Measurements from ENCODE around the gene CCDC191. TPM values are rescaled to one million over a fixed set of nuclear protein-coding genes. Genes with fewer than 3 reads are reported as not detected.

CCDC191 gene
- polyA plus RNA-seq, 2 of the 4 experiments (the other 2 are of a cell fraction): 2.5 to 5.0 TPM

DNA sequence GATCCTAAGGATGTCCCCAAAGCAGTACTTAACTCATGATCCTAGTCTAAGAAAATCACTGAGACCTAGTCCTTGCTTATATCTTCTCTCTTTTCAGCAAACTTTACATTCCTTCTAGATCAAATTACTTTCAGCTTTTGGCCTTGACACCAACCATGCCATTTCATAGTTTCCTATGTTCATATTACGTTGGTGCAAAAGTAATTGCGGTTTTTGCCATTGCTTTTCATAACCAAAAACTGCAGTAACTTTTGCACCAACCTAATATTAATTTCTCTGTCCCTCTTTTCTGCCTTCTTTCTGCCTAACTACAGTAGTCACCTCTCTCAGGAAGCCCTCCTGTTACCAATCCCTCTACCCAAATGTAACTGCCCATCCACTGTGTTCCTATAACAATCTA lies 36.8 kb downstream of the CCDC191 start:
- Histone ChIP-seq H3K27ac (no peak overlapping the region), H3K4me1 (no peaks in the 10 kb centered on the region), H3K9me3 (no peaks in the 10 kb centered on the region), H3K4me3 (no peak overlapping the region), H3K4me2 (no peak overlapping the region)
- DNase-seq (ENCODE audit: low read depth in 1 of 2, low spot score in 1 of 2): no peak
- 67% methylated on average over 2 of the region's 2 CpGs for WGBS (ENCODE audit: missing lambda C conversion rate)
- ChIA-PET POLR2A (no interaction called here), CTCF (no interaction called here)
- no peak for FAIRE-seq
- TF ChIP-seq CBX2 (IDR thresholded peaks at IDR 0.05; ENCODE audit: borderline replicate concordance, low read depth): no peak
- no peak for TF ChIP-seq RFX5 (IDR thresholded peaks at IDR 0.05)
- no peak for TF ChIP-seq SREBF2 (IDR thresholded peaks at IDR 0.05)
- TF ChIP-seq HOXB13 (CRISPR knock-in tag; IDR thresholded peaks at IDR 0.05; ENCODE audit: low read depth): no peak
- TF ChIP-seq FOSB (CRISPR knock-in tag; IDR thresholded peaks at IDR 0.05): no peak
- TF ChIP-seq FOSL2 (IDR thresholded peaks at IDR 0.05): no peak
- no peak for TF ChIP-seq FOSL2 (CRISPR knock-in tag; IDR thresholded peaks at IDR 0.05)
- no peak for TF ChIP-seq PHF8 (IDR thresholded peaks at IDR 0.05; ENCODE audit: borderline replicate concordance, low read depth)
- TF ChIP-seq HDAC2 (IDR thresholded peaks at IDR 0.05): no peak
- no peak for TF ChIP-seq ZSCAN20 (CRISPR knock-in tag; IDR thresholded peaks at IDR 0.05)
- TF ChIP-seq, protein P1, sequence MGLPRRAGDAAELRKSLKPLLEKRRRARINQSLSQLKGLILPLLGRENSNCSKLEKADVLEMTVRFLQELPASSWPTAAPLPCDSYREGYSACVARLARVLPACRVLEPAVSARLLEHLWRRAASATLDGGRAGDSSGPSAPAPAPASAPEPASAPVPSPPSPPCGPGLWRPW (IDR thresholded peaks at IDR 0.05): no peak
- no peak for TF ChIP-seq TFCP2L1 (CRISPR knock-in tag; IDR thresholded peaks at IDR 0.05)
- TF ChIP-seq SMC3 (IDR thresholded peaks at IDR 0.05): no peak
- TF ChIP-seq MYC (IDR thresholded peaks at IDR 0.05; ENCODE audit: borderline replicate concordance, low read length): no peak
- TF ChIP-seq, protein P2, sequence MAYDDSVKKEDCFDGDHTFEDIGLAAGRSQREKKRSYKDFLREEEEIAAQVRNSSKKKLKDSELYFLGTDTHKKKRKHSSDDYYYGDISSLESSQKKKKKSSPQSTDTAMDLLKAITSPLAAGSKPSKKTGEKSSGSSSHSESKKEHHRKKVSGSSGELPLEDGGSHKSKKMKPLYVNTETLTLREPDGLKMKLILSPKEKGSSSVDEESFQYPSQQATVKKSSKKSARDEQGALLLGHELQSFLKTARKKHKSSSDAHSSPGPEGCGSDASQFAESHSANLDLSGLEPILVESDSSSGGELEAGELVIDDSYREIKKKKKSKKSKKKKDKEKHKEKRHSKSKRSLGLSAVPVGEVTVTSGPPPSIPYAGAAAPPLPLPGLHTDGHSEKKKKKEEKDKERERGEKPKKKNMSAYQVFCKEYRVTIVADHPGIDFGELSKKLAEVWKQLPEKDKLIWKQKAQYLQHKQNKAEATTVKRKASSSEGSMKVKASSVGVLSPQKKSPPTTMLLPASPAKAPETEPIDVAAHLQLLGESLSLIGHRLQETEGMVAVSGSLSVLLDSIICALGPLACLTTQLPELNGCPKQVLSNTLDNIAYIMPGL (CRISPR knock-in tag; IDR thresholded peaks at IDR 0.05; ENCODE audit: borderline replicate concordance): no peak
- TF ChIP-seq, protein P3, sequence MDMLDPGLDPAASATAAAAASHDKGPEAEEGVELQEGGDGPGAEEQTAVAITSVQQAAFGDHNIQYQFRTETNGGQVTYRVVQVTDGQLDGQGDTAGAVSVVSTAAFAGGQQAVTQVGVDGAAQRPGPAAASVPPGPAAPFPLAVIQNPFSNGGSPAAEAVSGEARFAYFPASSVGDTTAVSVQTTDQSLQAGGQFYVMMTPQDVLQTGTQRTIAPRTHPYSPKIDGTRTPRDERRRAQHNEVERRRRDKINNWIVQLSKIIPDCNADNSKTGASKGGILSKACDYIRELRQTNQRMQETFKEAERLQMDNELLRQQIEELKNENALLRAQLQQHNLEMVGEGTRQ (IDR thresholded peaks at IDR 0.05): no peak
- no peak for ATAC-seq

DNA sequence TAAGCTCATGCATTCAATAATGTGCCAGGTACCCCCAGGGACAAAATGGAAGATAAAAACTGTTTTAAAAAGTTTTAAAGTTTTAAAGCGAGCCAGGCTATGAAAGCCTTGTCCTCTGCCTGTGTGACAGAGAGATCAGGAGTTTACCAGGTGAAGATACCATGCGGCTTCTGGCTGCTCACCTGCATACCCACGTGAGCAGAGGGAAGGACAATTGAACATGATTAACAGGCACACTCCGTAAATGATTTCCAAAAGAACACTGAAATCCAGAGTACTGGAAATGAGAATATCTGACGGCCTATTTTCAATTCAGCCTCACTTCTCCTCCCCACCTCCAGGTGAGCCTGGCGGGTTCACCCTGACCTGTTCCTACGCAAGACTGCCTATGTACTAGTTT lies 42.1 kb downstream of the CCDC191 start:
- CTCF ChIA-PET: no interaction called here

More for the DNA sequence above, 42.1 kb downstream of the CCDC191 start:
- no peak for ATAC-seq
- no peak for FAIRE-seq
- H3K27ac ChIP-seq: no peak overlapping the region
- WGBS (ENCODE audit: missing lambda C conversion rate): 81% methylated on average over 7 of the region's 7 CpGs
- no peak overlapping the region for H3K4me2 ChIP-seq
- H3K9me3 ChIP-seq: no peaks in the 10 kb centered on the region
- TF ChIP-seq HOXB13 (CRISPR knock-in tag; IDR thresholded peaks at IDR 0.05; ENCODE audit: low read depth) (no peak), MAFK (IDR thresholded peaks at IDR 0.05; ENCODE audit: partially characterized antibody) (no peak), RAD21 (conservative IDR thresholded peaks at IDR 0.05 in 1 of 2, IDR thresholded peaks at IDR 0.05 in 1 of 2) (no peak), ZNF302 (CRISPR knock-in tag; IDR thresholded peaks at IDR 0.05) (no peak), HDAC2 (IDR thresholded peaks at IDR 0.05) (no peak), SREBF2 (IDR thresholded peaks at IDR 0.05) (no peak), HOXA7 (CRISPR knock-in tag; IDR thresholded peaks at IDR 0.05) (no peak), RARB (CRISPR knock-in tag; IDR thresholded peaks at IDR 0.05) (no peak), GATA3 (IDR thresholded peaks at IDR 0.05; ENCODE audit: borderline replicate concordance) (no peak), TP53 (CRISPR knock-in tag; IDR thresholded peaks at IDR 0.05) (no peak), TFCP2L1 (CRISPR knock-in tag; IDR thresholded peaks at IDR 0.05) (no peak), JUNB (IDR thresholded peaks at IDR 0.05) (no peak), NPAS2 (CRISPR knock-in tag; IDR thresholded peaks at IDR 0.05; ENCODE audit: borderline replicate concordance) (no peak), EHMT2 (IDR thresholded peaks at IDR 0.05; ENCODE audit: low read depth) (no peak), HOXB5 (CRISPR knock-in tag; IDR thresholded peaks at IDR 0.05) (no peak), RFX5 (IDR thresholded peaks at IDR 0.05) (no peak)
- TF ChIP-seq, protein P4, sequence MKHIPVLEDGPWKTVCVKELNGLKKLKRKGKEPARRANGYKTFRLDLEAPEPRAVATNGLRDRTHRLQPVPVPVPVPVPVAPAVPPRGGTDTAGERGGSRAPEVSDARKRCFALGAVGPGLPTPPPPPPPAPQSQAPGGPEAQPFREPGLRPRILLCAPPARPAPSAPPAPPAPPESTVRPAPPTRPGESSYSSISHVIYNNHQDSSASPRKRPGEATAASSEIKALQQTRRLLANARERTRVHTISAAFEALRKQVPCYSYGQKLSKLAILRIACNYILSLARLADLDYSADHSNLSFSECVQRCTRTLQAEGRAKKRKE (CRISPR knock-in tag; IDR thresholded peaks at IDR 0.05; ENCODE audit: low read depth): no peak
- TF ChIP-seq, protein P5, sequence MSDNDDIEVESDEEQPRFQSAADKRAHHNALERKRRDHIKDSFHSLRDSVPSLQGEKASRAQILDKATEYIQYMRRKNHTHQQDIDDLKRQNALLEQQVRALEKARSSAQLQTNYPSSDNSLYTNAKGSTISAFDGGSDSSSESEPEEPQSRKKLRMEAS (IDR thresholded peaks at IDR 0.05): no peak
- TF ChIP-seq, protein P6, sequence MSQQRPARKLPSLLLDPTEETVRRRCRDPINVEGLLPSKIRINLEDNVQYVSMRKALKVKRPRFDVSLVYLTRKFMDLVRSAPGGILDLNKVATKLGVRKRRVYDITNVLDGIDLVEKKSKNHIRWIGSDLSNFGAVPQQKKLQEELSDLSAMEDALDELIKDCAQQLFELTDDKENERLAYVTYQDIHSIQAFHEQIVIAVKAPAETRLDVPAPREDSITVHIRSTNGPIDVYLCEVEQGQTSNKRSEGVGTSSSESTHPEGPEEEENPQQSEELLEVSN (IDR thresholded peaks at IDR 0.05; ENCODE audit: borderline replicate concordance, low read depth): no peak
- no peak for DNase-seq (ENCODE audit: low read depth in 1 of 2, low spot score in 1 of 2)
- POLR2A ChIA-PET: no interaction called here
- H3K4me3 ChIP-seq: no peak overlapping the region
- H3K4me1 ChIP-seq: no peaks in the 10 kb centered on the region

Measured in A549 (cell line).